ENCODE measurements around the gene CDH1.

The CDH1 gene

DNA sequence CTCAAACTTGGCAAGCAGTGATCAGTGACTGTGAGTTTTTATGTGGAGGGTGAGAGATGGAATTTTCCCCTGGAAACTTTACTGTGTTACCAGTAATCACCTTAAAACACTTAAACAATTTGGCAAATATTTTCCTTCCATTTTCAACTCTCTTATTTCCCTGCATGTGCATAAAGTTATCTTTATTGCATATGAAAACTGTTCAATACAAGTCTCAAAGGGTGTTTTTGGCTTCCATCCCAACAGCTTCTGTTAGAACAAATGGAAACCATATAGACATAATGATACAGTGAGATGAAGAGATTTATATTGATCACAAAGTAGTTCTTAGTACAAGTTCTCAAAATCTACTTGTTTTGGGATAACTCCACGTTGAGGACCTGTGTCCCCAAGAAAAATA, 69.9 kb downstream of the CDH1 start:
- no peak overlapping the region for H3K4me3 ChIP-seq (ENCODE audit: low read depth, low read length)
- TF ChIP-seq, protein P1, sequence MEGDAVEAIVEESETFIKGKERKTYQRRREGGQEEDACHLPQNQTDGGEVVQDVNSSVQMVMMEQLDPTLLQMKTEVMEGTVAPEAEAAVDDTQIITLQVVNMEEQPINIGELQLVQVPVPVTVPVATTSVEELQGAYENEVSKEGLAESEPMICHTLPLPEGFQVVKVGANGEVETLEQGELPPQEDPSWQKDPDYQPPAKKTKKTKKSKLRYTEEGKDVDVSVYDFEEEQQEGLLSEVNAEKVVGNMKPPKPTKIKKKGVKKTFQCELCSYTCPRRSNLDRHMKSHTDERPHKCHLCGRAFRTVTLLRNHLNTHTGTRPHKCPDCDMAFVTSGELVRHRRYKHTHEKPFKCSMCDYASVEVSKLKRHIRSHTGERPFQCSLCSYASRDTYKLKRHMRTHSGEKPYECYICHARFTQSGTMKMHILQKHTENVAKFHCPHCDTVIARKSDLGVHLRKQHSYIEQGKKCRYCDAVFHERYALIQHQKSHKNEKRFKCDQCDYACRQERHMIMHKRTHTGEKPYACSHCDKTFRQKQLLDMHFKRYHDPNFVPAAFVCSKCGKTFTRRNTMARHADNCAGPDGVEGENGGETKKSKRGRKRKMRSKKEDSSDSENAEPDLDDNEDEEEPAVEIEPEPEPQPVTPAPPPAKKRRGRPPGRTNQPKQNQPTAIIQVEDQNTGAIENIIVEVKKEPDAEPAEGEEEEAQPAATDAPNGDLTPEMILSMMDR (IDR thresholded peaks at IDR 0.05; ENCODE audit: low read depth, low read length) = no peak

DNA sequence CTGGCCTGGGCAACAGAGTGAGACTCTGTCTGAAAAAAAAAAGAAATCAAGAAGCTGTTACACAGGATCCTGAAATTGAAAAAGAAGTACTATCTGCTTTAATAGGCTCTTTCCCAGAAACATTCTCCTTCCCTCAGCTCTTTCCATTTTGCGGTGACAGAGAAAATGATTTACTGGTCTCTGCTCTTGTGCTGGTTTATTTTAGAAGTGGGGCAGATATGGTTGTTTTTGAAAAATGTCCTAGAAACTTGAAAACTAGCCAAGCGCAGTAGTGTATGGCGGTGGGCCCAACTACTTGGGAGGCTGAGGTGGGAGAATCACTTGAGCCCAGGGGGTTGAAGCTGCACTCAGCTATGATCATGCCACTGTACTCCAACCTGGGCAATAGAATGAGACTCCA, 77.4 kb downstream of the CDH1 start:
- no peak overlapping the region for H3K4me3 ChIP-seq (ENCODE audit: low read depth, low read length)
- TF ChIP-seq, protein P1 (IDR thresholded peaks at IDR 0.05; ENCODE audit: low read depth, low read length) = no peak

DNA sequence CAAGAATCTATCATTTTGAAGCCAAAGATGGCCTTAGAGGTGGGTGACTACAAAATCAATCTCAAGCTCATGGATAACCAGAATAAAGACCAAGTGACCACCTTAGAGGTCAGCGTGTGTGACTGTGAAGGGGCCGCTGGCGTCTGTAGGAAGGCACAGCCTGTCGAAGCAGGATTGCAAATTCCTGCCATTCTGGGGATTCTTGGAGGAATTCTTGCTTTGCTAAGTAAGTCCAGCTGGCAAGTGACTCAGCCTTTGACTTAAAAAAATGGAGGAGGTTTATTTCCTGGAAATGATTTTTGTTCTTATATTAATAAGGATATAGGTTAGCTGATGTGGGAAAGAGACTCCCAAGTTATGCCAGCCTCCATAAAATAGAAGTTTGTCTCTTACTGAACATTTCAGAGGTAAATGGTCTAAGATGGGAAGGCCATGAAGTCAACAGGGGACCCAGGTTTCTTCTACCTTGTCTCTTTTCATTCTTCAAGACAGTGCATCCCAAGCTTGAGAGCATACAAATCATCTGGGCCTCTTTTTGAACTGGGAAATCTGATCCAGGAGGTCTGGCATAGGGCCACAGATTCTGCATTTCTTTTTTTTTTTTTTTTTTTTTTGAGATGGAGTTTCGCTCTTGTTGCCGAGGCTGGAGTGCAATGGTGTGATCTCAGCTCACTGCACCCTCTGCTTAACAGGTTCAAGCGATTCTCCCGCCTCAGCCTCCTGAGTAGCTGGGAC, 86.5 kb downstream of the CDH1 start:
- TF ChIP-seq, protein P1 (IDR thresholded peaks at IDR 0.05; ENCODE audit: low read depth, low read length) = no peak
- H3K4me3 ChIP-seq (ENCODE audit: low read depth, low read length) = peak overlapping the region; percentile 8; the same call in 1 of the 2 replicates

DNA sequence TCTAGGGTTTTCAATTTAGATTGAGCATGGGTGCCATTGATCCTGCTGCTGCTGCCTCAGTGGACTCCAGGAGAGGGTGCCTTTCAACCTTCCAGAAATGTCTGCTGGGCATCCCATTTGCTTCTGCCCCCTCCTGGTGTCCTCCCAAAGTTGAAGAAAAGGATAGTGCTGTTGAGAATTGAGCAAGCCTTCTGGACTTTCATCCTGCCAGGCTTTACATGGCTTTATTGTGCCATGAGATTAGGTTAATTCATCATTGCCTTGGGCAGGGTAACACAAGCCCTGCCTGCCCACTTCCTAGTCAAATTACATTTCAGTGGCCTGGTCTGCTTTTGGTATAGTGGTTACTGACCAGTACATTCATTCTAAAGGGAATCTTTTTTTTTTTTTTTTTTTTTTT, 88.3 kb downstream of the CDH1 start:
- TF ChIP-seq, protein P1 (IDR thresholded peaks at IDR 0.05; ENCODE audit: low read depth, low read length) = no peak
- H3K4me3 ChIP-seq (ENCODE audit: low read depth, low read length) = no peak overlapping the region

DNA sequence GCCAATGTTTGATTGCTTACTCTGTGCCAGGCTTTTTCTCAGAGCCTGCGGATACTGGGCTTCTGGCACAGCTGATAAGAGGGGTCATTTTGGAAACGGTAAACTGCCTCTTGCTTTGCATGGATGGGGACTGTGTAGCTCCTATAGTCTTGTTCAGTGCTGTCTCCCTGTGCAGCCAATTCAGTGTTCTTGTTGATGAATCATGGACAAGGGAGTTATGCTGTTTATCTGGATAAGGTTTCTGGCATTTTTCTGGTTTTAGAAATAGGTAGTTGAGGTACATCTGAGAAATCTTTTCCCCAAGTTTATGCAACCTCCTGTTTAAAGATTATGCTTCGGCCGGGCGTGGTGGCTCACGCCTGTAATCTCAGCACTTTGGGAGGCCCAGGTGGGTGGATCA, 89.6 kb downstream of the CDH1 start:
- no peak overlapping the region for H3K4me3 ChIP-seq (ENCODE audit: low read depth, low read length)
- TF ChIP-seq, protein P1 (IDR thresholded peaks at IDR 0.05; ENCODE audit: low read depth, low read length) = no peak

DNA sequence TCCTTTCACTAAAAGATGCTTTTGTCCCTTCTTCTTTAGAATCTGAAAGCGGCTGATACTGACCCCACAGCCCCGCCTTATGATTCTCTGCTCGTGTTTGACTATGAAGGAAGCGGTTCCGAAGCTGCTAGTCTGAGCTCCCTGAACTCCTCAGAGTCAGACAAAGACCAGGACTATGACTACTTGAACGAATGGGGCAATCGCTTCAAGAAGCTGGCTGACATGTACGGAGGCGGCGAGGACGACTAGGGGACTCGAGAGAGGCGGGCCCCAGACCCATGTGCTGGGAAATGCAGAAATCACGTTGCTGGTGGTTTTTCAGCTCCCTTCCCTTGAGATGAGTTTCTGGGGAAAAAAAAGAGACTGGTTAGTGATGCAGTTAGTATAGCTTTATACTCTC, 96.2 kb downstream of the CDH1 start:
- no peak overlapping the region for H3K4me3 ChIP-seq (ENCODE audit: low read depth, low read length)
- TF ChIP-seq, protein P1 (IDR thresholded peaks at IDR 0.05; ENCODE audit: low read depth, low read length) = no peak

DNA sequence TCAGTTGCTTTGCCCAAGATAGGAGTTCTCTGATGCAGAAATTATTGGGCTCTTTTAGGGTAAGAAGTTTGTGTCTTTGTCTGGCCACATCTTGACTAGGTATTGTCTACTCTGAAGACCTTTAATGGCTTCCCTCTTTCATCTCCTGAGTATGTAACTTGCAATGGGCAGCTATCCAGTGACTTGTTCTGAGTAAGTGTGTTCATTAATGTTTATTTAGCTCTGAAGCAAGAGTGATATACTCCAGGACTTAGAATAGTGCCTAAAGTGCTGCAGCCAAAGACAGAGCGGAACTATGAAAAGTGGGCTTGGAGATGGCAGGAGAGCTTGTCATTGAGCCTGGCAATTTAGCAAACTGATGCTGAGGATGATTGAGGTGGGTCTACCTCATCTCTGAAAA, 97.5 kb downstream of the CDH1 start:
- no peak overlapping the region for H3K4me3 ChIP-seq (ENCODE audit: low read depth, low read length)
- TF ChIP-seq, protein P1 (IDR thresholded peaks at IDR 0.05; ENCODE audit: low read depth, low read length) = no peak
